Tibial nerve (tissue), 4 donors: ENCODE measurements around the gene MC1R.

ENCODE experiments used
- CTCF ChIP-seq, 5 experiments: fragments of 200-600 bp in 3 of 5; fragments of 450-650 bp in 2 of 5; sonication (generic) in 3 of 5; IDR thresholded peaks; one replicate each; pipeline ENCODE4 v1.5.1; 2016 to 2019; ENCODE audit warnings: antibody characterized with exemption in 5 of 5, mild to moderate bottlenecking in 3 of 5, moderate library complexity in 2 of 5
- EP300 ChIP-seq, 2 donors: sonication (generic); formaldehyde crosslinking; IDR thresholded peaks; one replicate each; pipeline ENCODE4 v1.6.1; 2017; ENCODE audit warnings: antibody characterized with exemption in 2 of 2, mild to moderate bottlenecking in 1 of 2
- POLR2A ChIP-seq, 2 donors: fragments of 450-650 bp; IDR thresholded peaks; one replicate each; pipeline ENCODE4 v1.6.1; 2017; ENCODE audit warnings: antibody characterized with exemption in 2 of 2, mild to moderate bottlenecking in 2 of 2, moderate library complexity in 2 of 2

- TF ChIP-seq CTCF (IDR thresholded peaks at IDR 0.05), result no peak
- TF ChIP-seq POLR2A (IDR thresholded peaks at IDR 0.05), result no peak
- no peak for TF ChIP-seq EP300 (IDR thresholded peaks at IDR 0.05)
Observed at GRCh38 chr16:89931305-89931896, 12.7 kb downstream of the MC1R start.
